Ectodermal cell (in vitro differentiated cells): ENCODE results near the gene RANBP9.

Experiments
- H3K27ac ChIP-seq: 2 replicates; pipeline ENCODE4 v1.7.0; 2013; ENCODE audit warnings: mild to moderate bottlenecking, low read depth, low read length; ENCODE audit not compliant: insufficient read depth, poor library complexity, severe bottlenecking
- H3K27me3 ChIP-seq: 2 replicates; pipeline ENCODE4 v1.7.0; 2013; ENCODE audit warnings: mild to moderate bottlenecking, low read length; ENCODE audit not compliant: insufficient read depth, control insufficient read depth, poor library complexity, severe bottlenecking
- H3K36me3 ChIP-seq: one replicate; pipeline ENCODE4 v1.7.0; 2013; ENCODE audit warnings: low read length; ENCODE audit not compliant: control insufficient read depth, insufficient read depth
- H3K4me1 ChIP-seq: one replicate; pipeline ENCODE4 v1.7.0; 2013; ENCODE audit warnings: low read length; ENCODE audit not compliant: control insufficient read depth, insufficient read depth
- H3K4me3 ChIP-seq: 2 replicates; pipeline ENCODE4 v1.7.0; 2013; ENCODE audit warnings: low read depth, low read length, control low read depth; ENCODE audit not compliant: insufficient read depth
- H3K9me3 ChIP-seq: 2 replicates; pipeline ENCODE4 v1.7.0; 2013; ENCODE audit warnings: mild to moderate bottlenecking, low read length, moderate library complexity; ENCODE audit not compliant: control insufficient read depth
- WGBS, 2 experiments: methylation state at CpG; one replicate each; pipeline ENCODE4 v1.1.7; 2013; ENCODE audit warnings: missing lambda C conversion rate in 2 of 2; 5-methylcytosine and 5-hydroxymethylcytosine counted together

The RANBP9 gene

GRCh38 chr6:13604546-13605416 lies 106.9 kb downstream of the RANBP9 start:
- no peak overlapping the region for H3K27ac ChIP-seq
- peaks cover 8% of the 10 kb centered on the region for H3K36me3 ChIP-seq
- no peaks in the 10 kb centered on the region for H3K9me3 ChIP-seq
- H3K4me1 ChIP-seq, result no peaks in the 10 kb centered on the region
- 95 to 96% methylated on average over 2 of the region's 2 CpGs for WGBS, 2 experiments
- no peak overlapping the region for H3K4me3 ChIP-seq
- no peaks in the 10 kb centered on the region for H3K27me3 ChIP-seq

GRCh38 chr6:13604135-13604534 lies 107.5 kb downstream of the RANBP9 start:
- no peak overlapping the region for H3K27ac ChIP-seq
- H3K4me3 ChIP-seq, result no peak overlapping the region
- no peaks in the 10 kb centered on the region for H3K9me3 ChIP-seq
- H3K4me1 ChIP-seq, result no peaks in the 10 kb centered on the region
- WGBS, 2 experiments, result 92 to 97% methylated on average over 4 of the region's 4 CpGs
- no peaks in the 10 kb centered on the region for H3K27me3 ChIP-seq
- peaks cover 8% of the 10 kb centered on the region for H3K36me3 ChIP-seq

GRCh38 chr6:13600036-13600435 lies 111.6 kb downstream of the RANBP9 start:
- no peak overlapping the region for H3K4me3 ChIP-seq
- H3K27ac ChIP-seq, result no peak overlapping the region
- H3K9me3 ChIP-seq, result no peaks in the 10 kb centered on the region
- H3K36me3 ChIP-seq, result peaks cover 9% of the 10 kb centered on the region
- WGBS, 2 experiments, result 97 to 99% methylated on average over 4 to 5 of the region's 6 CpGs
- H3K4me1 ChIP-seq, result no peaks in the 10 kb centered on the region
- no peaks in the 10 kb centered on the region for H3K27me3 ChIP-seq

- no peak overlapping the region for H3K27ac ChIP-seq
- peaks cover 12% of the 10 kb centered on the region for H3K36me3 ChIP-seq
- WGBS, 2 experiments, result 95 to 98% methylated on average over 4 of the region's 4 CpGs
- H3K27me3 ChIP-seq, result no peaks in the 10 kb centered on the region
- H3K9me3 ChIP-seq, result no peaks in the 10 kb centered on the region
- no peaks in the 10 kb centered on the region for H3K4me1 ChIP-seq
- H3K4me3 ChIP-seq, result no peak overlapping the region
Measured at GRCh38 chr6:13597073-13597472, 114.6 kb downstream of the RANBP9 start.

GRCh38 chr6:13593720-13594119 lies 117.9 kb downstream of the RANBP9 start:
- H3K27me3 ChIP-seq, result no peaks in the 10 kb centered on the region
- WGBS, 2 experiments, result 96 to 99% methylated on average over 5 to 6 of the region's 6 CpGs
- no peaks in the 10 kb centered on the region for H3K9me3 ChIP-seq
- no peaks in the 10 kb centered on the region for H3K4me1 ChIP-seq
- no peak overlapping the region for H3K27ac ChIP-seq
- no peak overlapping the region for H3K4me3 ChIP-seq
- H3K36me3 ChIP-seq, result peaks cover 11% of the 10 kb centered on the region

GRCh38 chr6:13593103-13593502 lies 118.5 kb downstream of the RANBP9 start:
- Histone ChIP-seq H3K36me3 (peaks cover 13% of the 10 kb centered on the region), H3K9me3 (no peaks in the 10 kb centered on the region), H3K4me3 (no peak overlapping the region), H3K27me3 (no peaks in the 10 kb centered on the region), H3K4me1 (no peaks in the 10 kb centered on the region), H3K27ac (no peak overlapping the region)
- WGBS, 2 experiments, result 95 to 98% methylated on average over 6 of the region's 6 CpGs

- H3K27ac ChIP-seq, result no peak overlapping the region
- H3K27me3 ChIP-seq, result no peaks in the 10 kb centered on the region
- H3K36me3 ChIP-seq, result peaks cover 20% of the 10 kb centered on the region
- H3K9me3 ChIP-seq, result no peaks in the 10 kb centered on the region
- no peak overlapping the region for H3K4me3 ChIP-seq
- WGBS, 2 experiments, result 96% methylated on average over 21 of the region's 21 CpGs
- H3K4me1 ChIP-seq, result no peaks in the 10 kb centered on the region
Measured at GRCh38 chr6:13591205-13591921, 120.3 kb downstream of the RANBP9 start.

- no peak overlapping the region for H3K27ac ChIP-seq
- 79 to 88% methylated on average over 1 of the region's 1 CpG for WGBS, 2 experiments
- H3K36me3 ChIP-seq, result peaks cover 20% of the 10 kb centered on the region
- no peaks in the 10 kb centered on the region for H3K4me1 ChIP-seq
- no peak overlapping the region for H3K4me3 ChIP-seq
- no peaks in the 10 kb centered on the region for H3K27me3 ChIP-seq
- H3K9me3 ChIP-seq, result no peaks in the 10 kb centered on the region
Measured at GRCh38 chr6:13590574-13591153, 121.0 kb downstream of the RANBP9 start.

GRCh38 chr6:13589801-13590200 lies 121.8 kb downstream of the RANBP9 start:
- H3K36me3 ChIP-seq, result peaks cover 17% of the 10 kb centered on the region
- no peak overlapping the region for H3K4me3 ChIP-seq
- H3K4me1 ChIP-seq, result no peaks in the 10 kb centered on the region
- WGBS, 2 experiments, result 93 to 94% methylated on average over 9 of the region's 9 CpGs
- no peak overlapping the region for H3K27ac ChIP-seq
- no peaks in the 10 kb centered on the region for H3K27me3 ChIP-seq
- H3K9me3 ChIP-seq, result no peaks in the 10 kb centered on the region
